HT1080 (cell line): ENCODE measurements around the gene GPR82. TPM values are rescaled to one million over a fixed set of nuclear protein-coding genes. Genes with fewer than 3 reads are reported as not detected.
"Not testable (repeated sequence)": the region's sequence is repeated elsewhere in the genome, so short reads cannot be mapped to it uniquely, and the experiment has no call there.

Experiments used
- DNase-seq: peaks from one replicate; pipeline ENCODE4 v3.0.0-alpha.2; 2015; ENCODE audit warnings: low read depth
- total RNA-seq: library from RNA; depleted of rRNA; stranded (reverse); fragments of >200 nt; shearing (Covaris generic); gene quantifications from 2 replicates; pipeline ENCODE4 v1.2.3, GENCODE V29; 2014

The GPR82 gene
- total RNA-seq, 1 experiment from 2014 or later = not detected

DNA sequence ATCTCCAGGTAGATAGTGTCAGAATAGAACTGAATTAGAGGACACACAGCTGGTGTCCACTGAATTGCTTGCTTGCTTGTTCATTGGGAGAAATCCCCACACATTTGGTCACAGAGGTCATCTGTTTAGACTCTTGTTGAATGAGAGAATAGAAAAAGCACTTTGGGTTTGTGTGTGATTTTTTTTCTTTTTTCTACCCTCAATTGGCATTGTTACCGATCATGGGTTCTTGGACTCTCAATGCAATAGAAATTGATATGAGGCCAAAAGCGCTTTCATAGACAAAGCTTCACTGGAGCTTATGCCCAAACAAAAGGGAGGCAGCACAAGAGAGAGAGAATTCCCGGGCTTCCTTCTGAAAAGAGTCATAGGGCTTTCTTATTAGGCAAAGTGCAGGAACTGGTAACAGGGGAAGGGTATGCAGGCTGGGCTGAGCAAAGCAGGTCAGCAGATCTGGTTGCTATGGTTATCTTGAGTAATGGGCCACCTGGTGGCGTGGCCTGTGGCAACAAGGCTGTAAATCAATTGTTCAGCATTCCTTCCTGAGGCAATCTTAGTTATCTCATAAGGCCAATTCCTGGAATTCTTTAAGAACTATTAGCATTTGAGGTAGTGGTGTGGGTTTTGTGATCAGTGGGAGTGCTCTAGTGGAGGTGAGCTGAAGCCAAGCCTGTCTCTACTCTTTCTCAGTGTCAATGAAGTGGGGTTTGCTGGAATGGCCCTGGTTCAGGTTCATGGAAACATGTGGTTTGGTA, 5.3 kb upstream of the GPR82 start:
- peak; percentile 0 for DNase-seq

DNA sequence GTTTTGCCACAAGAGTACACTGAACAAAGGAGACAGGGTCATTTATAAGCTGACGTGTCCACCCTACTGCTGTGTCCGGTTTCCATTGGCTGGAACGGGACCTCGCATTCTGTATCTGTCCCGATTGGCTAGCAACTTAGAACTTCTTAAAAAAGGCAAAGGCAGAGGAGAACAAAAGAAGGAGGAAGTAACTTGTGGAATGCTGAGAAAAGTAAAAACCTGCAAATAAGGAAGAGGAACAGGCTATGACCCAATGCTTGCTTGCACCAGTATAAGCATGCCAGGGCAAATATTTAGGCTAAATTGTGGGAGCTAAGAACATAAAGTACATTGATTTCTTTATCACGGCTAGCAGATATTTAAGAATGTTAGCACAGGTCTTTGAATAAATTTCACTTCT, 4.4 kb upstream of the GPR82 start:
- not testable (repeated sequence) for DNase-seq

DNA sequence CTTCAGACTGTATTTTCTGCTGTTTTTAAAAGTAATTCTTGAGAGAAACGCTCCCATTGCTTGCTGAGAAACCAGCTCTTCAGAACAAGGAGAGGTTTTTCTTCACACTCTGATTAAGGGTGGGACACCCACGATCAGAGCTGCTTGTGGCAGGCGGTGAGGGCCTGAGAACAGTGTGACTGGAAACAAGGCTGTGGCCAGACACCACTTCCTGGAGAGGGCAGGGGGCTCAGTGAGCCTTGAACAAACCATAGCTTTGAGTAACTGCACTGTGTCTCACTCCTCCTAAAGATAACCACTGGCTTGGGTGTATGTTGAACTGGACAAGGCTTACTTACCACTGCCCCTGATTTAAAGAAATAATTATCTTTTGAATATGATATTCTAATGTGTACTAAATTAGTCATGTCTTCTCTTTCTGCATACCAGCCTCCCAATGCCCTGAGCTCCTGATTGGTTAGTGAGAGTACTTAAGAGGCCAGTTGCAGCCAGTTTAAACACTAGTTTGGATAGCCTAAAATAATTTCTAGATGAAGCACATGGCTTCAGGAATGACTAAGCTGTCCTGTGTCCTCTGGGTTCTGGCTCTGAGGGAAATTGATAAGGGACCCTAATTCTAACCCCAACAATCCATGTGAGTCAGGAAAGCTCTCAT, 3.7 kb upstream of the GPR82 start:
- DNase-seq = peak; percentile 0

DNA sequence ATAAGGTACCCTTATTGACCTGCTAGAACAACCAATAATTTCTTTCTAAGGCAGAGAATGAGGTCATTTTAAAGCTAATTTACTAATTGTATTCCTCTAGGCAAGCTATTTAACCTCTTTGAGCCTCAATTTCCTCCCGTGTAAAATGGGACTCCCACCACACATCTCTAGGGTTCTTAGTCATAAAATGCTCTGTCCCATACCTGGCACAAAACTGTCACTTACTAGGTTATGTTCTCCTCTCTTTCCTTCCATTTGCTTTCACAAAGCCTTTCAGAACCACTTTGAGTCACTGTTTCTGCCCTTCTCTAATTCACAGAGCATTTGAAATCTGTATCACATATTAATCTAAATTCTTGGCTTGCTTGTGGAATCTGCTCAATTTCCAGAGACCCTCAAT, 2.4 kb upstream of the GPR82 start:
- DNase-seq = no peak

DNA sequence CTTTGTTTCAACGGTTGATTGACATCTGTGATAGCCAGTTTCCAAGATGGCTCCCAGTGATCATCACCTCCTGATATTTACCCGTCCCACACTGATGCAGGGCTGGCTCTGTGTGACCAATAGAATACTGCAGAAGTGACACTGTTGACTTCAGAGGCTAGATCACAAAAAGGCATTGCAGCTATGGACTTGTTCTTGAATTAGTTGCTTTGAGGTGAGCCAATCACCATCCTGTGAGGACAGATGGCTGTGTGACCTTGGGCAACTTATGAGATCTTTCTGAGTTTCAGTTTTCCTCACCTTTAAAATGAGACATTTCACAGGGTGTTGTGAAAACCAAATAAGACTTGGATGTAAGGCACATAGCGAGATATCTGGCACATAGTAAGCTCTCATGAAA, 1.8 kb upstream of the GPR82 start:
- DNase-seq = no peak

DNA sequence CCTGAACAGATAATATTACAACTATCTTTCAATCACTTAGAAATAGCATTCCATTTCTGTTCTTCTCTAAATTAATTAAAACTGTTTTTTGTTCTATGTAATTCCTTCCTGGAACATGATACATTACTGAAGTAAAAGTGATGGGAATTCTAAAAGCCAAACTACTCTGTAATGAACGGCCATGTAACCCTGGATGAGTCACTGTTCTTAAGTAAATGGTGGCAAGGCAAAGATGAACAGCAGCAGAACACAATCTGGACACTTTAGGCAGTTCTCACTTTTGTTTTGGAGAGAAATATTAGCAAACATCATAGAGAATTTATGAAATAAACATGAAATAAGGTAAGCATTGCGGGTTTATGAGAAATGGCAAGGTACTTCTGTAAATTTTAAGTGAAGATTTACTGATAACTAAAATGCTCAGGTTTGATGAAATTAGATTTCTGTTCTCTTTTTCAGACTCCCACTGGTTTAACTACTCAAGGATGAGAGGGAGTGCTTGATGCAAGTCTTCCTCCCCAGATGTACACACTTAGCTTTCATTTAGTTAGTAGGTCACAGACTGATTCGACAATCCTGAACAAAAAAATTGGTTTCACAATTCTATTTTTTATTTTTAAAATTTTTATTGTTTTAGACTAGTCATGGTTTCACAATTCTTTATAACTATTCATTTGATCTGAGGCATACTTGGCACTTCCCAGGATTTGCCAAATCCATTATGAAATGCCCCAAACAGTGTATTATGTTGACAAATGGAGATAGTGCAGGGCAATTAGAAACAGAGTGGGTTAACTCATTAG, 964 bp upstream of the GPR82 start:
- no peak for DNase-seq

DNA sequence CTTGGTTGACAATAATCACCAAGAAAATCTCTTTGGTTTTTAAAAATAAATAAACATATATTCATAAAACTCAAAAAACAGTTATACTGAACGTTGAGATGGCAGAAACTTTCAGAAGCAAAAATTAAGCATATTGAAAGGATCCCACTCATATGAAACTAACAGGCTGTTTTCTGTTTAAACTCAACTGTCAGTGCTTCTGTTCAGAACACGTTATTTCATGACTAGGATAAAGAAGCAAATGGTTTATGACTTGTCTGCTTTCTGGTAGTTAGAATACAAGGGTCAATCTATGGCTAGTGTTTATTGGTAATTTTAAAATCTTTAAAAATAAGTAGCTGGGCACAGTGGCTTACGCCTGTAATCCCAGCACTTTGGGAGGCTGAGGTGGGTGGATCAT, 4.1 kb downstream of the GPR82 start:
- DNase-seq = no peak

DNA sequence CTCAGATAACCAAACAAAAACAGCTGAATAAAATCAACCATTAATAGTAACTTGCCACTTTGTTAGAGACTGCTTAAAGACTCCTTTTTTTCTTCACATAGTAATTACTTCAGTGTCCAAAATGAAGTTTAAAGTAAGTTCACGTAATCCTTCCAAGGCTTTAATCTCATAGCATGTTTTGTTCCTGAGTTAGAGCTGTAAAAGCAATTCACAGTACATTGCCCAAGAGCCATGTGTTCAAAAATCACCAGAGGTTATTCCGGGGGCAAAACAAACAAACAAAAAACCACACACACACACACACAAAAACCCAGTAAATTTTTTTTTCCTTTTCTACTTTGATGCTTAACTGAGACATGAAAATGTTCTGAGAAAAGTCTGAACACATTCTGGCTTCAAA, 6.1 kb downstream of the GPR82 start:
- DNase-seq = no peak

DNA sequence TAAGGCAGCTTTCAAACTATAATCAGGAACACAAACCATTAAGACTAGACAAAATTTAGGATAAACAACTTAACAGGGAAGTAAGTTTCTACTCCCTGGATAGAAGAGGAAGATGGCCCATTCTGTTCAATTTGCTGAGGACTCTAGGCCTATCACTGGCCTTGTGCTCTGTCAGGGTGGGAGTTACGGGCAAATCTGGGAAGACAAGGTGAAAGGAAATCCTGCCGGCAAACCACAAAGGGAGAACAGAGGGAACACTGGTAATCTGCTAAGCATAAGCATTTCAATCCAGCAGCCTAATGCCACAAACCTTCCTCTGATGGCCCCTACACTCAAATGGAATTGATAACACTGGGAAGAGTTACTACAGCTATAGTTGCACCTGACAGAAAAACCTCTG, 8.3 kb downstream of the GPR82 start:
- no peak for DNase-seq

DNA sequence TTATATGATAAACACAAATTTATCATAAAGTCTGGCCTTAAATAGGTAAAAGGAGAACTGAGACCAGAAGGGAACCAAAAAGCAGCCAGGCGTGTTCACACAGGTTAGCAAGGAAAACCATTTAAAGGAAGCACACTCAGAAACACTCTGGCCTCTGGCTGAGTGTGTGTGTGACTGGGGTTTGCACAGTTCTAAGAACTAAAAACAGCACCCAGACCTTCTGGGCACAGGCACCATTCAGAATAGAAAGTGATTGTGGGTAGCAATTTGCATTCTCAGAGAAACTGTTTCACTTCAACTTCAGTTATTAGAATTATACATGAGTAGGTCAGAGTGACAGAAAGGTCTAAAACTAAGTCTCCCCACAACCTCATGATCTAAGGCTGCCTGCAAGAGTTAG, 10.0 kb downstream of the GPR82 start:
- no peak for DNase-seq

DNA sequence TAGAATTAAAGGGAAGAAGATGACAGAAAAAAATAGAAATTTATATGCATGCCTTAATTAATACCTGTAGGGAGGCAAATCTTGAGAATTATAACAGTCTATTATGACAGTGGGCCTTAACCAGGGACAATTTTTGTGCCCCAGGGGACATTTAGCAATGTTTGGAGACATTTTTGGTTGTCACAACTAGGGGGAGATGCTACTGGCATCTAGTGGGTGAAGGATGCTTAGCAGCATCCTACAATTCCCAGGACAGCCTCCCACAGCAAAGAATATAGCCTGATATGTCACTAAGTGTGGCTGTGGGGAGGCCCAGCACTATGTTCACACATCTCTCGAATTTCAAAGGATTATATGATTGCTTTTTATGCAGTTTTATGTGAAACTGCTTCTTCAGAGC, 10.5 kb downstream of the GPR82 start:
- DNase-seq = peak; percentile 4

DNA sequence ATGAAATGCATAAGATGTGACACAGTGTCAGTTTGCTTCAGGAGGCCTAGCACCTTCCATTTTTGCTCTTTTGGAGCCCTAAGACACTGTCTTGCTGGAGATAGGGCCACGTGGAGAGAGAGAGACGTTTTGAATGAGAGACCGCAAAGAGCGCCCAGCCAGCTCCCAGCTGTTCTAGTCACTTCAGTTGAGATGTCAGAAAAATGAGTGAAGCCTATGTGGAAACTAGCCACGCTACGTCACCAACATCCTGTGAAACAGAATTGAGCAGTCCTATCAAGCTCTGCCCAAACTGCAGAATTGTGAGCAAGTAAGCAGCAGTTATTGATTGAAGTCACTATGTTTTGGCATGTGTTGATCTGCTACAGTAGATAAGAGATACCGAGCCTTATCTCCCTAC, 13.1 kb downstream of the GPR82 start:
- no peak for DNase-seq

DNA sequence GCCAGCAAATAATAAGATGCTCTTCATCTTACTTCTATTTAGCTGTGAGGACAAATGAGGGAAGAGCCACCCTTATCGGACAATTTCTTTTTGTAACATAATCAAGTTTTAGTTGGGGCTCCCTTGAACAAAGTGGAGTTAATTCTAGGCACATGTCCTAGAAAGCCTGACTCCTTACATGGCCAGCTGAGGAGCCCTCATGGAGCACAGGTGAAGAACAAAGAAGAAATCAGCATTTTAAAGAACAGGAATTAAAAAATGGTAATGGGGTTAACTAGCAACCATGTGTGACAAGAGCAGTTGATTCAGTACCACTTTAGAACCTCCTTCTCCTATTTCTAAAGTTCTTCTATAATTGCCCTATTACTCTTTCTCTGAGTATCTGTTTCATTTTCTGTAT, 15.9 kb downstream of the GPR82 start:
- no peak for DNase-seq

DNA sequence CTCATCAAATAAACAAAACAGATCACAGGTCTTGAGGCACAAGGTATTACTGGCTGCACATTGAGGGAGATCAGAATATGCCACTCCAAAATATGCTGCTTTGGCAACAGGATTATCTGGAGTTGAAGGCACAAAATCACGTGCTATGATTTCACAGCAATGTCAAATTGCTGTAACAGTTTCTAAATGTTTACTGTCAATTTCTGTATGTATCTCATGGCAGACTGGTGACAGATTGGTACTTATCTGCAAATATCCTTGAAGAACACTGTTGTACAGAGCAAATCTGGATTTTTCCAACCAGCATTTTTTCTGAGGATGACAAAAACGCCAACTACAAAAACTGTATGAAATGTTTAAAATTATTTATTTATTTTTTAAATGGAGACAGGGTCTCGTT, 26.7 kb downstream of the GPR82 start:
- no peak for DNase-seq

DNA sequence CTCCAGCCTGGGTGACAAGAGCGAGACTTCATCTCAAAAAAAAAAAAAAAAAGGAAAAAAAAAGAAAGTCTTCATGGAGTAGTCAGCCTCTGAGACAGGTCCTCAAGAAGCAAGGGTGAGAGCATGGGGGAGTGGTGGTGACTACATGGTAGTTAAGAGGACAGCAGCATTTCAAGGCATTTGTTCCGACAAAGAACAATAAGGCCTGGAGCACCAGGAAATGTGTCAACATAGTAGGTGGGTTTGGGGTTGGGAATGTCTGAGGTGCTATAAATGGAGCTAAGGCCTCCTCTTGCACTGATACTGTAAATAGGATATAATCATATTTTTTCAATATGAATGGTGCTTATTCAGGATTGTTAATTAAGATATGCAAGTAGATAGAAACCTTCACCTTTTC, 34.4 kb downstream of the GPR82 start:
- DNase-seq = peak; percentile 30

DNA sequence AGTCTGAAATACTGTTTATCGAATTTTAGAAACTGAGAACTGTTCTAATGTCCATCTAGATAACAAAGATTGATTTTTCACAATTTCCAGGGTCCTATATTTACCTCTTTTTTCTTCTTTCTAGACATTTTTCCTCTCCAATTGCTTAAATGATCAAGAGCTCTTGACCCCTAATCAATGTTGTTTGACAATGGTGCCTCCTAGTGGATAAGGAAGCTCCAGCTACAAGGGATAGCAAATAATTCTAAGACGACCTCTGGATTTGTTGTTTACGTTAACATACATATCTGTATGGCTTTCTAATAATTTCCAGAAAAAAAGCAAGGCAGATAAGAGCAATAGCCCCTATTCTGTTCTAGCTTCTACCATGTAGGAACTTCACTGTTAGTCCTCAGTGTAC, 35.8 kb downstream of the GPR82 start:
- DNase-seq = no peak

DNA sequence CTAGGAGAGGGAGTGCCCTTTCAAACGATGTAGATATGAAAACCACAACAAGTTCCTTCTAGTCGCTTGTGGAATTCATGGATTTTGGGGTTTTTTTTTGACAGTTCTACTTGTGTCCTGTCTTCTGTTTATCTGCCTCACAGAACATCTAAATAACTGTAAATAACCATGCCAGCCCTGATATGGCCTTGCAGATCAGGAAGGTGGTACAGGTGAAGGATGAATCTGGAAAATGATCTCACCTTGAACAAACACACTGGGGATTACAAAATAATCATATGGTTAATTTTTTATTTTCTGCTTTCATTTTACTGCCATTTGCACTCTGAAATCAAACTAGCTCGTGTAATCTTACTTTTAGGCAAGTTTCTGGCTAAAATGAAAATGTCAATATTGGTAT, 37.2 kb downstream of the GPR82 start:
- no peak for DNase-seq

DNA sequence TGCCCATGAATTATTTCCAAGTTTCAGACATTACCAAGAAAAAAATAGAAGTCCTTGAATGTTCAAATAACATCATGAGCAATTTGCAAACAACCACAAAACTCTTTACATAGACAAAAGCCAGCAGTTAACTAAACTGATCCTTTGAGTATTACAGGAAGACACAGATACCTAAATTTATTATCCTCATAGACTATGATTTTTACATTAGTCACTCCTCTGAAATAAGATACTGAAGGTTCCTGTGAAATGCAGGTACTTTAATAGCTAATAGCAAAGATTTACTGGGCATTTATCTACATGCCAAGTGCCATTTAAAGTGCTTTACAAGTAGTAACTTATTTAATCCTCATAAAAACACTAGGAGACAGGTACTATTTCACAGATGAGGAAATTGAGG, 37.7 kb downstream of the GPR82 start:
- no peak for DNase-seq

DNA sequence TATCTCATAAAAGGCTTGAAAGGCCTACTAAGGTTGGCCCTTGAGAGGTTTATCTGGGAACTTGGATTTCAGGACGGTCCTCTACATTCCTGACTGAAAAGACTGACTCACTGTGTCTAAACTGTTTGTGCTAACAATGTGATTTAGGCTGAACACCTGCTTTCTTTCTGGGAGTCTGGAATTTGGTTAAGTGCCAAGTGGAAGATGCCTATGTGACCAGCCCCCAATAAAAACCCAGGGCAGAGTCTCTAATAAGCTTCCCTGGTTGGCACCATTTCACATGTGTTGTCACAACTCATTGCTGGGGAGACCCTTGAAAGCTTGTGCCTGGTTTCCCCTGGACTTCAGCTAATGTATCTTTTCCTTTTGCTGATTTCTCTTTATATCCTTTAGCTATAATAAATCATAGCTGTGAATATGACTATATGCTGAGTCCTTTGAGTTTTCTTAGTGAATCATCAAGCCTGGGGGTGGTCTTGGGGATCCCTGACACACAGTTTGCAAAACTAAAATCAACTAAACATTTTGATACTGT, 55.1 kb downstream of the GPR82 start:
- DNase-seq = peak; percentile 73
